SU-DHL-6 (cell line): ENCODE results near the gene TSHZ2.
"Not testable (repeated sequence)": the region's sequence is repeated elsewhere in the genome, so short reads cannot be mapped to it uniquely, and the experiment has no call there.

Source experiments
- H2AFZ ChIP-seq: fragments of 200-600 bp; sonication (generic); 2 replicates; pipeline ENCODE4 v1.6.1; 2014; ENCODE audit warnings: low read depth, mild to moderate bottlenecking, moderate library complexity, mixed read lengths, antibody characterized with exemption, low read length; ENCODE audit not compliant: severe bottlenecking
- H3F3A ChIP-seq: fragments of 200-600 bp; shearing (Covaris generic); 2 replicates; pipeline ENCODE4 v1.6.0; 2016; ENCODE audit warnings: antibody characterized with exemption, mild to moderate bottlenecking; ENCODE audit not compliant: insufficient read depth
- H3K27ac ChIP-seq: fragments of 200-600 bp; sonication (generic); 2 replicates; pipeline ENCODE4 v1.5.1; 2016; ENCODE audit warnings: low read depth, mild to moderate bottlenecking, low read length, moderate library complexity, mixed read lengths
- H3K27me3 ChIP-seq: fragments of 200-600 bp; sonication (generic), shearing (Covaris generic); 2 replicates; pipeline ENCODE4 v1.6.0; 2014; ENCODE audit warnings: mild to moderate bottlenecking, low read length
- H3K36me3 ChIP-seq: fragments of 200-600 bp; sonication (generic); 2 replicates; pipeline ENCODE4 v1.6.1; 2014; ENCODE audit warnings: mild to moderate bottlenecking, low read length, mixed read lengths
- H3K4me2 ChIP-seq: fragments of 300-600, 200-600 bp; shearing (Covaris generic), sonication (generic); 2 replicates; pipeline ENCODE4 v1.6.0; 2014; ENCODE audit warnings: low read length, low read depth, mild to moderate bottlenecking; ENCODE audit not compliant: poor library complexity, severe bottlenecking
- H3K4me3 ChIP-seq: fragments of 200-600 bp; sonication (generic); 2 replicates; pipeline ENCODE4 v1.5.1; 2014; ENCODE audit warnings: antibody characterized with exemption, low read length, mild to moderate bottlenecking, mixed read lengths; ENCODE audit not compliant: insufficient read depth, poor library complexity, severe bottlenecking
- H3K79me2 ChIP-seq: fragments of 200-600 bp; sonication (generic); 2 replicates; pipeline ENCODE4 v1.6.1; 2014; ENCODE audit warnings: mild to moderate bottlenecking, low read length, moderate library complexity; ENCODE audit not compliant: insufficient read depth
- H3K9ac ChIP-seq: fragments of 200-600 bp; sonication (generic); 2 replicates; pipeline ENCODE4 v1.7.0; 2014; ENCODE audit warnings: mild to moderate bottlenecking, low read length
- H3K9me2 ChIP-seq: fragments of 200-600 bp; sonication (generic); replicated peaks from 2 replicates; pipeline ENCODE4 v1.6.1; 2014; ENCODE audit warnings: low read length; ENCODE audit not compliant: insufficient read depth
- H3K9me3 ChIP-seq: fragments of 200-600 bp; sonication (generic); 2 replicates; pipeline ENCODE4 v1.6.1; 2014; ENCODE audit warnings: low read length, mixed read lengths; ENCODE audit not compliant: insufficient read depth
- H4K20me1 ChIP-seq: fragments of 200-600 bp; sonication (generic); 2 replicates; pipeline ENCODE4 v1.6.1; 2014; ENCODE audit warnings: low read depth, mild to moderate bottlenecking, antibody characterized with exemption, low read length, moderate library complexity, mixed read lengths
- CTCF ChIP-seq: fragments of 200-600 bp; sonication (generic); IDR thresholded peaks from one replicate; pipeline ENCODE4 v1.5.1; 2017; ENCODE audit warnings: antibody characterized with exemption, mild to moderate bottlenecking, low read length, moderate library complexity; ENCODE audit not compliant: insufficient read depth, poor library complexity, severe bottlenecking
- EZH2phosphoT487 ChIP-seq: fragments of 200-600 bp; sonication (generic), shearing (Covaris generic); conservative IDR thresholded peaks from 2 replicates; pipeline ENCODE4 v1.6.1; 2018; ENCODE audit warnings: mild to moderate bottlenecking, antibody characterized with exemption, low read length, moderate library complexity, mixed read lengths

Gene TSHZ2

GRCh38 chr20:53412577-53413185 lies 440.5 kb downstream of the TSHZ2 start:
- no peaks in the 10 kb centered on the region for H3K36me3 ChIP-seq
- TF ChIP-seq CTCF (no peak), EZH2phosphoT487 (no peak)
- no peaks in the 10 kb centered on the region for H3K9me3 ChIP-seq
- no peak overlapping the region for H3K4me3 ChIP-seq
- H3K79me2 ChIP-seq = no peaks in the 10 kb centered on the region
- H3K4me2 ChIP-seq = no peak overlapping the region
- no peak overlapping the region for H3K9ac ChIP-seq
- no peaks in the 10 kb centered on the region for H3F3A ChIP-seq
- H3K27me3 ChIP-seq = no peaks in the 10 kb centered on the region
- no peak overlapping the region for H3K27ac ChIP-seq
- H3K9me2 ChIP-seq = no peaks in the 10 kb centered on the region
- H4K20me1 ChIP-seq = no peaks in the 10 kb centered on the region
- H2AFZ ChIP-seq = no peak overlapping the region

- no peak for TF ChIP-seq EZH2phosphoT487
- no peak for TF ChIP-seq CTCF
- Histone ChIP-seq H3K9me2 (no peaks in the 10 kb centered on the region), H3K27me3 (no peaks in the 10 kb centered on the region), H3K9ac (no peak overlapping the region), H3K4me3 (no peak overlapping the region), H3K36me3 (no peaks in the 10 kb centered on the region), H3K79me2 (no peaks in the 10 kb centered on the region), H3K27ac (no peak overlapping the region), H4K20me1 (no peaks in the 10 kb centered on the region), H3K9me3 (no peaks in the 10 kb centered on the region), H3K4me2 (no peak overlapping the region), H2AFZ (no peak overlapping the region), H3F3A (no peaks in the 10 kb centered on the region)
These were observed 441.1 kb downstream of the TSHZ2 start for GRCh38 chr20:53413186-53413631.

- not testable (repeated sequence) for H3K9me2 ChIP-seq, H3K79me2 ChIP-seq, H3K4me3 ChIP-seq, H3K4me2 ChIP-seq, H3K36me3 ChIP-seq, H3K27ac ChIP-seq, H4K20me1 ChIP-seq, H3K27me3 ChIP-seq, H3K9me3 ChIP-seq, H3K9ac ChIP-seq, H2AFZ ChIP-seq, H3F3A ChIP-seq
These were observed 441.7 kb downstream of the TSHZ2 start for GRCh38 chr20:53413845-53414244.

- Histone ChIP-seq H3K4me3 (no peak overlapping the region), H3K27ac (no peak overlapping the region), H3K27me3 (no peaks in the 10 kb centered on the region), H3K79me2 (no peaks in the 10 kb centered on the region), H3F3A (no peaks in the 10 kb centered on the region), H3K9me3 (no peaks in the 10 kb centered on the region), H3K4me2 (no peak overlapping the region), H2AFZ (no peak overlapping the region), H3K36me3 (no peaks in the 10 kb centered on the region), H4K20me1 (no peaks in the 10 kb centered on the region), H3K9ac (no peak overlapping the region), H3K9me2 (no peaks in the 10 kb centered on the region)
- TF ChIP-seq EZH2phosphoT487 (no peak), CTCF (no peak)
These were observed 447.7 kb downstream of the TSHZ2 start for GRCh38 chr20:53419693-53420460.
